ENCODE data around the gene PEX11B.
A peak's percentile ranks its signal among the peaks of the same experiment; 100 is the strongest.
"Not testable (repeated sequence)": the region's sequence is repeated elsewhere in the genome, so short reads cannot be mapped to it uniquely, and the experiment has no call there.

Gene PEX11B

DNA sequence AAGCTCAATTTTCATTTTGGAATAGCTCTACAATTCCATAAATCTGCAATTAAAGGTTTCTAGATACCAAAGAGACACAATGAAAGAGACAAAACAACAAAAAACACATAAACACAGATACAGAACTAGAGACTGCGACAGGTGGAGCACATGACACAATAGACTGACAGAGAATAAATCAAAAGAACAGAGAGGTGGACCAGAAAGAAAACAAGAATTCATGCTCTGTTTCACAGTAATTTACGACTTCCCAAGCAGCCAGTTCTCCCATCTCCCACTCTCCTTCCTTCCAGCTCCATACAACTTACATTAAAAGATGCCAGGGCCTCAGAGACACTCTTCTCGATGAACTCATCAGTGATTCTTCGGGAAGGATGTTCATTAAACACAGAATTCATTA, 23.9 kb upstream of the PEX11B start:
- no peak for TF ChIP-seq POLR2A (IDR thresholded peaks at IDR 0.05; ENCODE audit: low read length)
- no peak for TF ChIP-seq GATA1 (IDR thresholded peaks at IDR 0.05; ENCODE audit: low read depth, low read length)
- no peak for DNase-seq

DNA sequence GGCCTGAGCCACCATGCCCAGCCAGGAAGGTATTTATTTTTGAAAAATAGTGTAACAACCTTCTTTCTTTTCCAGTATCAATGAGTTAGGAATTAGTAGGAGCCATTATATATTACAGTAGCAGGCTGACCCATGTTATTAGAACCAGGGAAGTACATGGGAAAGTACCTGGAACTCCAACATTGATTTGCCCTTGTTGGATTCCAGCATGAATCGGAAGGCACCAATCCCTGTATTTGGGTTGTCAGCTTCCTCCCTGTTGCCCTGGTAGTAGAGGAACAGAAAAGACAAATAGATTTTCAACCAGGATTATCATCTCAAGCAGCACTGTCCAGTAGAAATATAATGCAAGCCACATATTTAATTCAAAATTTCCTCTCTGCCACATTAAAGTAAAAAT, 18.9 kb upstream of the PEX11B start:
- TF ChIP-seq GATA1 (IDR thresholded peaks at IDR 0.05; ENCODE audit: low read depth, low read length) (no peak), POLR2A (IDR thresholded peaks at IDR 0.05; ENCODE audit: low read length) (no peak)
- no peak for DNase-seq

DNA sequence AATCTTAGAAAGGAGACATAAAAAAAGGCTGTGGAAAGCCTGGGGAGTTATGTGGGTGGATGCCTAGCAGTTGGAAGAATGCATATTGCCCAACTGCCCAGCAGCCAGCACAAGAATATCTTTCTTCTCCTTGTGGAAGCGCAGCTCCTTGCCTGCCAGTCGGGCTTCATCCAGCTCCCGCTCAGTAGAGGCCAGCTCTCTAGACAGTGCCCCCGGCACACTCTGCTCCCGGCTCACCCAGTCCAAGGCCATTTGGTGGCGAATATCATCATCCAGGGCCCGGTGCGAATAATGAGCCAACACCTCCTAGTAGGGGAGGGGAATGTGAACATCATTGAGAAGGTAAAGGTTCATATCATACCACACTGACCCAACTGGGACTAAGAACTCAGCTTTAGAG, 17.7 kb upstream of the PEX11B start:
- no peak for TF ChIP-seq GATA1 (IDR thresholded peaks at IDR 0.05; ENCODE audit: low read depth, low read length)
- TF ChIP-seq POLR2A (IDR thresholded peaks at IDR 0.05; ENCODE audit: low read length), result no peak
- no peak for DNase-seq

DNA sequence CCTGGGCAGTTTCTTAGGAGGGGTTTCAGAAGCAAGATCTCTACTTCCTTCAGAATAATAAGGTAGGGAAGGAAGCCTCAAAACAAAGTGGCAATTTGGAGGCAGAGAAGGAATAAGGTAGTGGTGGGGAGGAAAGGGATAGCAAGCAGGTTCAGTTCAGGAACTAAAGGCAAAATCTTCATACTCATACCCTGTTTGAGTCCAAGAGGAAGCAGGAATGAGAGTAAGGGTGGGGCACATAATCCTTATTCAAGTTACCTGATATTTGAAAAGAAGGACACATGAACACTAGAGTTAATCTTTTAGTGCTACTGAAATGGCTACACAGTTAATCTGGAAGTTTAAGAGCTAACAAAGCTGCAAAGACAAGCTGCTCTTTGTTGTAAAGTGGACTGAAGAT, 17.2 kb upstream of the PEX11B start:
- DNase-seq, result no peak
- no peak for TF ChIP-seq POLR2A (IDR thresholded peaks at IDR 0.05; ENCODE audit: low read length)
- TF ChIP-seq GATA1 (IDR thresholded peaks at IDR 0.05; ENCODE audit: low read depth, low read length), result no peak

DNA sequence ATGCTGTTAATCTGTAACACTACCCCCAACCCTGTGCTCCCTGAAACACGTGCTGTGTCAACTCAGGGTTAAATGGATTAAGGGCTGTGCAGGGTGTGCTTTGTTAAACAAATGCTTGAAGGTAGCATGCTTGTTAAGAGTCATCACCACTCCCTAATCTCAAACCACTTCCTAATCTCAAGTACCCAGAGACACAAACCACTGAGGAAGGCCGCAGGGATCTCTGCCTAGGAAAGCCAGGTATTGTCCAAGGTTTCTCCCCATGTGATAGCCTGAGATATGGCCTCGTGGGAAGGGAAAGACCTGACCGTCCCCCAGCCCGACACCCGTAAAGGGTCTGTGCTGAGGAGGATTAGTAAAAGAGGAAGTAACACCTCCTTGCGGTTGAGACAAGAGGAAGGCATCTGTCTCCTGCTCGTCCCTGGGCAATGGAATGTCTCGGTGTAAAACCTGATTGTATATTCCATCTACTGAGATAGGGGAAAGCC, 14.0 kb upstream of the PEX11B start:
- peak; percentile 21 to 45 for DNase-seq

DNA sequence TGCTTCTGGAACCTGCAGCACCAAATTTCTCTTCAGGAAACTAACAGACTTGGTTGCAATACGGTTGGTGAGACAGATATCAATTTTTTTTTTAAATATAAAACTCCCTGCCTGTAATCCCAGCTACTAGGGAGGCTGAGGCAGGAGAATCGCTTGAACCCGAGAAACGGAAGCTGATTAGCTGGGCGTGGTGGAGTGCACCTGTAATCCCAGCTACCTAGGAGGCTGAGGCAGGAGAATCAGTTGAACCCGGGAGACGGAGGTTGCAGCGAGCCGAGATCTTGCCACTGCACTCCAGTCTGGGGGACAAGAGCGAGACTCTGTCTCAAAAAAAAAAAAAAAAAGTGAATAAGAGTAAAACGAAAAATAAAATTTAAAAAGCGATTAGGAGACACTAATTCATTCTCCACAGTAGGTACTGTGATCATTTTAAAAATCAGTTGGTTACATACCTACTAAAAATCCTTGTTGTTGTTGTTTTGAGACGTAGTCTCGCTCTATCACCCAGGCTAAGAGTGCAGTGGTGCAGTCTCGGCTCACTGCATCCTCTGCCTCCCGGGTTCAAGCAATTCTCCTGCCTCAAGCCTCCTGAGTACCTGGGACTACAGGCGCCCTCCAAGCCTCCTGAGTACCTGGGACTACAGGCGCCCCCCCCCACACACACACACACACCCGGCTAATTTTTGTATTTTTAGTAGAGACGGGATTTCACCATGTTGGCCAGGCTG, 9.6 kb upstream of the PEX11B start:
- no peak for DNase-seq
- no peak for TF ChIP-seq POLR2A (IDR thresholded peaks at IDR 0.05; ENCODE audit: low read length)

DNA sequence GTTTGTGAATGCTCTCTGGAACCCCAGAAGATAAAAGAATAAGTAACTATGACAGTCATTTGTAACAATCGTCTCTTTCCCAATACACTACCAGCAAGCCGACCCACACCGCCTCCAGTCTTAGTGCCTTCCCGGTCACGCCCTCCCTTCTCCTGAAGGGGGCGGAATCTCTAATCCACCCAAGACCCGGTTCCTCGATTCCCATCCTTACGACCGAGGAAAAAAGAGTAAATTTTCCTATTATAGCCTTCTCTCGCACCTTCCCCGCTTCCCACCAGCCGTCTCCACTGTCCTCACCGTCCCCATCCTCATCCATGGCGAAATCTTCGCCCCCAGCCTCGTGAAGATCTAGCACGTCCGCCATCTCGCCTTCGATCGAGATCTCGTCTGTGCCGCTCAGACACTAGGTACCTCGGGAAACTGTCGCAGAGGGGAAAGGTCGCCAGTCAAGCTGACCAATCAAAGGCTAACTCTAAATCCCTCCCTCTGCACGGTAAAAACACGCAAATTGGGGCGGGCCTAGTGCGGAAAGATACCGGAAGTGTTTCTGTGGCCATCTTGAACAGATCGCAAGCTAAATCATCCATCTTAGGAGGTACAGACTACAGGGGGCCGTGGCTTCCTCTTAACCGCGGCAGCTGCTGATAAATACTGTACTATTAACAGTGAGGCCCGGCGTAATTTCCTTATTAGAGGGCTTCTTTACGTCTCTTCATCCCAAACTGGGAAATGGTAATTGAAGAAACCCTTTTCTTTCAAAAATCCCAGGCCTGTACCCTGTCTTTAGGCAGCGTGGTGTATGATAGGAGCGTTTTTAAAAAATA, 8.8 kb upstream of the PEX11B start, which contains the start of gene RBM8A:
TSS of gene RBM8A (minus strand) at position 422 of the 824 bp plus-strand sequence. CDS start at position 364, 58 bp downstream.
- peak; percentile 98 to 99 for DNase-seq
- TF ChIP-seq GATA1 (IDR thresholded peaks at IDR 0.05; ENCODE audit: low read depth, low read length) (no peak), POLR2A (IDR thresholded peaks at IDR 0.05; ENCODE audit: low read length) (peak; percentile 99)

DNA sequence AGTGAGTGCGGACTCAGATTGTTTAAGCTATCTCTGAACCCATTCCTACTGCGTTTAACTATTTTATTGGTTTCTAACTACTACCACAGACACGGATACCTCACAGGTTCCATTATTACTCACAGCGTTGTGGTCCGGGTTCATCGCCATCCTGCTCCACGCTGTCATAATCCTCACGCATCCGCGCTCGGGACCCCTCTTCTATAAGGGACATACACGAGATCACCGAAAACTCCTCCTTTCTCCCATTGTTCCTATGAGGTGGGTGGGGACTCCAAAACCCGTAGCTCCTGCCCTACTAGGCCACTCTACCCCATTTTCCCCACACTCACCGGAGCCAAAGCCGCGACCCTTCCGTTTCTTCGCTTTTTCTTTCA, 8.2 kb upstream of the PEX11B start:
- peak in 1 of 2 experiments; percentile 56 for DNase-seq
- TF ChIP-seq POLR2A (IDR thresholded peaks at IDR 0.05; ENCODE audit: low read length) (no peak), GATA1 (IDR thresholded peaks at IDR 0.05; ENCODE audit: low read depth, low read length) (no peak)

DNA sequence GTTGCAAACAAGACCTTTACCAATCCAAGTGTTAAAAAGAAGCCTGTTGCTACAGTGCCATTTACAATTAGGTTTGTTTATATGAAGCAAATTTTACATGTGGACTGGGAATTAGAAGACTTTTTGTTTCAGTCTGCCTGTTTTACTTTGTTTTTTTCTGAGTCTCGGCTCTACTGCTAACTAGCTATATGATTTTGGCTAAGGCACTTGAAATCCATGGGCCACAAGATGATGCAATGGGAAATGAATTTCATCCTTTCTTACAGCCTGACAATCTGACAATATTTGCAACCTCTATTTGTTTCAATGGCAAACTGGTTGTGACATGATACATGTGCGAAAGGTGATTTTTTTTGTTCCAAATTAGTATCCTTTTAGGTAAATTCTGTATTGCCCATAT, 3.7 kb upstream of the PEX11B start:
- no peak for TF ChIP-seq GATA1 (IDR thresholded peaks at IDR 0.05; ENCODE audit: low read depth, low read length)
- DNase-seq, result no peak

DNA sequence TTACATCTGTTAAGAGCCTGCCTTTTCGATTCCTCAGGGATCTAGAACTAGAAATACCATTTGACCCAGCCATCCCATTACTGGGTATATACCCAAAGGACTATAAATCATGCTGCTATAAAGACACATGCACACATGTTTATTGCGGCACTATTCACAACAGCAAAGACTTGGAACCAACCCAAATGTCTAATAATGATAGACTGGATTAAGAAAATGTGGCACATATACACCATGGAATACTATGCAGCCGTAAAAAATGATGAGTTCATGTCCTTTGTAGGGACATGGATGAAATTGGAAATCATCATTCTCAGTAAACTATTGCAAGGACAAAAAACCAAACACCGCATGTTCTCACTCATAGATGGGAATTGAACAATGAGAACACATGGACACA, 1.8 kb upstream of the PEX11B start:
- DNase-seq, result not testable (repeated sequence)

DNA sequence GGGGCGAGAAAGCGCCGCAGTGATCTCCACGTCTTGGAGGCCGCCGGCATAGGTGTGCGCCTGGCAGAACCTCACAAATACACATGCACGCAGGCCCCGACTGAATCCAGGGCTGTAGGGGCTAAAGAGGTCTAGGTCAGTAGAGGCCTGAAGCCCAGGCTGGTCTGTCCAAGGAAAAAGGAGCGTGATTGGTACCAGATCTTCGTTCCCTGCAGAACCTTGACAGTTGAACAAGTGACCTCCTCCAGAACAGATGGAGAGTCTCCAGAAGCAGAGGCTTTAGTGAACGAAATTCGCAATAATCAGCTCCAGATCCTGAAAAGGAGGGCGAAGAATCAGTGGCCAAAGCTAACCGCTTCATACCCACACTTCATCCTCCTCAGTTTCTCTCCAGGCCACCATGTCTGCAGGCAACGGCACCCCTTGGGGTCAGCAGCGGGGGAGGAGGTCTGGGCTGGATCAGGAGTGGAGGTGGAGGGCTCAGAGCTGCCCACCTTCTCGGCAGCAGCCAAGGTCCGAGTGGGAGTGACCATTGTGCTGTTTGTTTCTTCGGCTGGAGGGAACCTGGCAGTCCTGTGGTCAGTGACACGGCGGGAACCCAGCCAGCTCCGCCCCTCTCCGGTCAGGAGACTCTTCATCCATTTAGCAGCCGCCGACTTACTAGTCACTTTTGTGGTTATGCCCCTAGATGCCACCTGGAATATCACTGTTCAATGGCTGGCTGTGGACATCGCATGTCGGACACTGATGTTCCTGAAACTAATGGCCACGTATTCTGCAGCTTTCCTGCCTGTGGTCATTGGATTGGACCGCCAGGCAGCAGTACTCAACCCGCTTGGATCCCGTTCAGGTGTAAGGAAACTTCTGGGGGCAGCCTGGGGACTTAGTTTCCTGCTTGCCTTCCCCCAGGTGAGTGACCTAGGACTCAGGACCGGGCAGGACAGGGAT, 749 bp upstream of the PEX11B start:
- DNase-seq, result peak; percentile 60 to 70

DNA sequence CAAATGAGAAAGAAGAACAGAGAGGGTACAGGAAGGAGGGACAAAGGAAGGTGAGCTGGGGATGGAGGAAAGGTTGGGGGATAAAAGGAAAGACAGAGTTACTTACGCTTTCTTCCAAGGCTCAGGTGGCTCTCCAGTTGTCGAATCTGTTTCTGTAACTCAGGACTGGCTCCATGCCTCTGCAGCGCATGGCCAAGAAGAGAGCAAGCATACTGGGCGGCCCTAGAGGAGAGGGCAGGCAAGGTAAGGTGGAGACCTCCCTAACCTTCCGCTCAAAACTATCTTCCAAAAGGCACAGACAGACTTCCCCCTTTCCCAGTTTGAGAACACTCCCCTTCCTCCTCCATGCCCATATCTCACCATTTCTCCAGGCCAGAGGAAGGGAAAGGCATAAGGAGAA, 922 bp downstream of the PEX11B start:
- no peak for DNase-seq
- TF ChIP-seq POLR2A (IDR thresholded peaks at IDR 0.05; ENCODE audit: low read length) (no peak), GATA1 (IDR thresholded peaks at IDR 0.05; ENCODE audit: low read depth, low read length) (no peak)

More for the DNA sequence above, 749 bp upstream of the PEX11B start:
- no peak for TF ChIP-seq GATA1 (IDR thresholded peaks at IDR 0.05; ENCODE audit: low read depth, low read length)
- TF ChIP-seq POLR2A (IDR thresholded peaks at IDR 0.05; ENCODE audit: low read length), result peak; percentile 6

DNA sequence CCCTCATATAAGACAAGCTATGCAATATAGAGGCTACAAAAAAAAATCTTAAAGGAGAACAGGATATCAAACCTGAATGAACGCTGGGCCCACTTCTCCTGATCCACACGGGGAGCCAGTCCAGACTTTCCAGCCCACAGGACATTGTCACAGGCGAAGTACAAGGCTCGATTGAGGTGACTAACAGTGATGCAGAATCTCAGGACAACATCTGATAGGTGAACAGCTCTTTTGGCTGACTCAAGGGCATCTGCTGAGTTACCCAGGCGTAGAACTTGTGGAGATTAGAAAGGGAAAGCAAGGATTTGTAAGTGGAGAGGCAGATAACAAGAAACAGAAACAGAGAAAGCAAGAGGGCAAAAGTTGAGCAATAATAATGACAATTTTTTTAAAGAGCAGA, 1.8 kb downstream of the PEX11B start:
- DNase-seq, result peak; percentile 29 to 44
- TF ChIP-seq POLR2A (IDR thresholded peaks at IDR 0.05; ENCODE audit: low read length) (no peak), GATA1 (IDR thresholded peaks at IDR 0.05; ENCODE audit: low read depth, low read length) (no peak)

DNA sequence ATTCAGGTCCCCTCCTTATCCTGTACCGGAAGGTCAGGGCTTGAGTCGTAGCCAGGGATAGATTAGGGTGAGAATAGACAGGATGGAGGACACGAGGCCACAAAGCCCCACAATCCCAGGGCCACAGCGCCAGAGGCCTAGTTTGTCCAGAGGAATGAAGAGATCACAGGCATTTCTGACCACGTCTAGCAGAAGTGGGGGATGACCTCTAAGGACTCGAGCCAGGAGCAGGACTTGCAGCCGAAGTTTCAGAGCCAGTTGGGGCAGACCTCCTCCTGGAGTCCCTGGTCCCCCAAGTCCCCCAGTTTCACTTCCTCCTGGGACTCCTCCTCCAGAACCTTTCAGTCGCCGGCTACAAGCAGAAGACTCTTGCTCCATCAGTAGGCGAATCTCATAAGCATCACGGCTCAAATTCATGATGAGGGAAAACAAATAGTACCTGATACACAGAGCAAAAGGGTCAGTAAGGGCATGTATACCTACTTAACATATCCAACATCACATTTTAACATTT, 6.3 kb downstream of the PEX11B start:
- no peak for TF ChIP-seq POLR2A (IDR thresholded peaks at IDR 0.05; ENCODE audit: low read length)
- no peak for TF ChIP-seq GATA1 (IDR thresholded peaks at IDR 0.05; ENCODE audit: low read depth, low read length)
- no peak for DNase-seq
